Measurements from ENCODE around the gene DMD. TPM values are rescaled to one million over a fixed set of nuclear protein-coding genes. Genes with fewer than 3 reads are reported as not detected.

The DMD gene
- total and polyA plus RNA-seq, 2 donors (not counting 1 experiment from before 2014, with no cell fraction given), result 2.0 to 51.8 TPM

DNA sequence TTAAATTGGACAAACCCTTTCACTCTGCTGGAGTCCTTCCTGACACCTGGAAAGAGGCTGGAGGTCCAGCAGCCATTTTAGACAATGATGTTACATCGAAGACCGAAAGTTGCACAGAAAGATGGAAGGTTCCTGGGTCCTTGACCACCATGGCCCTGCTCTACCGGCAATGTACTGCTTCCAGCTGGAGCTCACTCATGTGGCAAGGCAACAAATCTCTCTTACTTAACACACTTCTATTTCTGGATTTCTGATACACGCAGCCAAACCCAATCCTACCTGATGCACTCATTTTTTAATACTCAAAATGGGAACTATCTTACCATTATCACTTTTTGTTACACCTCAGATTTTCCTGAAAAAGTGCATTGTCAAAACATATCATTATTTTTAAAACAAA is 33.1 kb downstream of the DMD start:
- Histone ChIP-seq H4K20me1 (ENCODE audit: control insufficient read depth, insufficient read depth, low read length, poor library complexity, severe bottlenecking) (no peaks in the 10 kb centered on the region), H3K4me1 (ENCODE audit: control insufficient read depth in 2 of 2, insufficient read depth in 2 of 2, low read length in 2 of 2) (no peaks in the 10 kb centered on the region), H2AFZ (ENCODE audit: insufficient read depth, low read depth, low read length, poor library complexity, severe bottlenecking) (no peak overlapping the region), H3K36me3 (replicated peaks in 1 of 2; ENCODE audit: control extremely low read depth in 1 of 2, control insufficient read depth in 1 of 2, extremely low read depth in 1 of 2, insufficient read depth in 2 of 2, low read length in 1 of 2) (no peaks in the 10 kb centered on the region), H3K4me2 (replicated peaks; ENCODE audit: low read depth, low read length, poor library complexity, severe bottlenecking) (no peak overlapping the region), H3K27me3 (replicated peaks in 1 of 4; ENCODE audit: control extremely low read depth in 1 of 4, control insufficient read depth in 3 of 4, insufficient read depth in 4 of 4, low read length in 3 of 4) (no peaks in the 10 kb centered on the region), H3K27ac (ENCODE audit: low read length in 2 of 2) (no peak overlapping the region), H3K9ac (ENCODE audit: low read length) (no peak overlapping the region), H3K4me3 (ENCODE audit: control extremely low read depth in 1 of 5, extremely low read depth in 1 of 5, insufficient read depth in 1 of 5, low read depth in 2 of 5, low read length in 4 of 5) (no peak overlapping the region), H3K79me2 (ENCODE audit: control insufficient read depth, insufficient read depth, low read length) (no peaks in the 10 kb centered on the region), H3K9me3 (ENCODE audit: control extremely low read depth in 1 of 3, control insufficient read depth in 2 of 3, insufficient read depth in 1 of 3, low read length in 2 of 3) (no peaks in the 10 kb centered on the region)
- ChIA-PET POLR2A (no interaction called here), CTCF (no interaction called here)
- H3K4me1 Mint-ChIP-seq, result no peaks in the 10 kb centered on the region
- no peak for TF ChIP-seq EZH2 (IDR thresholded peaks at IDR 0.05; ENCODE audit: borderline replicate concordance, insufficient read depth, low read depth, low read length, poor library complexity, severe bottlenecking)
- TF ChIP-seq, protein P1, sequence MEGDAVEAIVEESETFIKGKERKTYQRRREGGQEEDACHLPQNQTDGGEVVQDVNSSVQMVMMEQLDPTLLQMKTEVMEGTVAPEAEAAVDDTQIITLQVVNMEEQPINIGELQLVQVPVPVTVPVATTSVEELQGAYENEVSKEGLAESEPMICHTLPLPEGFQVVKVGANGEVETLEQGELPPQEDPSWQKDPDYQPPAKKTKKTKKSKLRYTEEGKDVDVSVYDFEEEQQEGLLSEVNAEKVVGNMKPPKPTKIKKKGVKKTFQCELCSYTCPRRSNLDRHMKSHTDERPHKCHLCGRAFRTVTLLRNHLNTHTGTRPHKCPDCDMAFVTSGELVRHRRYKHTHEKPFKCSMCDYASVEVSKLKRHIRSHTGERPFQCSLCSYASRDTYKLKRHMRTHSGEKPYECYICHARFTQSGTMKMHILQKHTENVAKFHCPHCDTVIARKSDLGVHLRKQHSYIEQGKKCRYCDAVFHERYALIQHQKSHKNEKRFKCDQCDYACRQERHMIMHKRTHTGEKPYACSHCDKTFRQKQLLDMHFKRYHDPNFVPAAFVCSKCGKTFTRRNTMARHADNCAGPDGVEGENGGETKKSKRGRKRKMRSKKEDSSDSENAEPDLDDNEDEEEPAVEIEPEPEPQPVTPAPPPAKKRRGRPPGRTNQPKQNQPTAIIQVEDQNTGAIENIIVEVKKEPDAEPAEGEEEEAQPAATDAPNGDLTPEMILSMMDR (IDR thresholded peaks at IDR 0.05), result no peak
- intact Hi-C loops (cut with micrococcal nuclease), result no loop called here
- H3K9me3 Mint-ChIP-seq (ENCODE audit: insufficient read depth), result no peaks in the 10 kb centered on the region
- ATAC-seq (ENCODE audit: low read depth) (no peak), DNase-seq (no peak)
- H3K4me3 Mint-ChIP-seq, result no peak overlapping the region
- 87% methylated on average over 3 of the region's 4 CpGs for WGBS (ENCODE audit: insufficient coverage)
- H3K27ac Mint-ChIP-seq, result no peak overlapping the region
- H3K27me3 Mint-ChIP-seq, result no peaks in the 10 kb centered on the region

DNA sequence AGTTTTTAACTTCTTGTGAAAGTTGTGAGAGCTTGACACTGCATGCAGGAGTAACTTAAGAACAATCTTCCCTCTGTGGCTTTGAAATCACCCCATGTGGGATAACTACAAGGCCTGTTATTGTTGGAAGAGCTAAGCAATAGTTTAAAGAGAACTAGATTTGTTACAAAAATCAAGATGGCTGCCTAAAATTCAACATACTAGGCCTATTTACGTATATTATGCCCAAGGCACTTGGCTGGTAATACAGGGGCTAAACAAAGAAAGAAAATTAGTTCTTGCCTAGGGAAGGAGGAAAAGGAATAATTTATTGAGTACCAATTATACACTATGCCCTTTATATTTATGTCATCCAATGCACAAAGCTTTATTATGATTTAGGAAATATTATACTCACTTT is 36.1 kb downstream of the DMD start:
- H3K9me3 Mint-ChIP-seq (ENCODE audit: insufficient read depth), result no peaks in the 10 kb centered on the region
- Histone ChIP-seq H4K20me1 (ENCODE audit: control insufficient read depth, insufficient read depth, low read length, poor library complexity, severe bottlenecking) (no peaks in the 10 kb centered on the region), H3K9me3 (ENCODE audit: control extremely low read depth in 1 of 3, control insufficient read depth in 2 of 3, insufficient read depth in 1 of 3, low read length in 2 of 3) (no peaks in the 10 kb centered on the region), H3K79me2 (ENCODE audit: control insufficient read depth, insufficient read depth, low read length) (no peaks in the 10 kb centered on the region), H3K27ac (ENCODE audit: low read length in 2 of 2) (no peak overlapping the region), H3K9ac (ENCODE audit: low read length) (no peak overlapping the region), H3K36me3 (replicated peaks in 1 of 2; ENCODE audit: control extremely low read depth in 1 of 2, control insufficient read depth in 1 of 2, extremely low read depth in 1 of 2, insufficient read depth in 2 of 2, low read length in 1 of 2) (no peaks in the 10 kb centered on the region), H3K27me3 (replicated peaks in 1 of 4; ENCODE audit: control extremely low read depth in 1 of 4, control insufficient read depth in 3 of 4, insufficient read depth in 4 of 4, low read length in 3 of 4) (no peaks in the 10 kb centered on the region), H3K4me1 (ENCODE audit: control insufficient read depth in 2 of 2, insufficient read depth in 2 of 2, low read length in 2 of 2) (no peaks in the 10 kb centered on the region), H2AFZ (ENCODE audit: insufficient read depth, low read depth, low read length, poor library complexity, severe bottlenecking) (no peak overlapping the region), H3K4me2 (replicated peaks; ENCODE audit: low read depth, low read length, poor library complexity, severe bottlenecking) (no peak overlapping the region), H3K4me3 (ENCODE audit: control extremely low read depth in 1 of 5, extremely low read depth in 1 of 5, insufficient read depth in 1 of 5, low read depth in 2 of 5, low read length in 4 of 5) (no peak overlapping the region)
- ATAC-seq (ENCODE audit: low read depth) (no peak), DNase-seq (no peak)
- H3K27me3 Mint-ChIP-seq, result no peaks in the 10 kb centered on the region
- H3K4me1 Mint-ChIP-seq, result no peaks in the 10 kb centered on the region
- CTCF ChIA-PET, result no interaction called here
- H3K4me3 Mint-ChIP-seq, result no peak overlapping the region
- no peak for TF ChIP-seq EZH2 (IDR thresholded peaks at IDR 0.05; ENCODE audit: borderline replicate concordance, insufficient read depth, low read depth, low read length, poor library complexity, severe bottlenecking)
- TF ChIP-seq, protein P1 (IDR thresholded peaks at IDR 0.05), result no peak
- POLR2A ChIA-PET, result no interaction called here
- whole genome bisulfite sequencing (ENCODE audit: insufficient coverage), result no CpG with 5 or more reads among the region's 1 CpG
- intact Hi-C loops (cut with micrococcal nuclease), result no loop called here
- no peak overlapping the region for H3K27ac Mint-ChIP-seq
